Epidermal melanocyte (primary cell): ENCODE results near the gene WDR81.
"Not testable (repeated sequence)": the region's sequence is repeated elsewhere in the genome, so short reads cannot be mapped to it uniquely, and the experiment has no call there.

Source experiments
- DNase-seq: peaks from one replicate; pipeline ENCODE4 v3.0.0; 2011; ENCODE audit warnings: low spot score; ENCODE audit not compliant: insufficient read length

WDR81 gene

DNA sequence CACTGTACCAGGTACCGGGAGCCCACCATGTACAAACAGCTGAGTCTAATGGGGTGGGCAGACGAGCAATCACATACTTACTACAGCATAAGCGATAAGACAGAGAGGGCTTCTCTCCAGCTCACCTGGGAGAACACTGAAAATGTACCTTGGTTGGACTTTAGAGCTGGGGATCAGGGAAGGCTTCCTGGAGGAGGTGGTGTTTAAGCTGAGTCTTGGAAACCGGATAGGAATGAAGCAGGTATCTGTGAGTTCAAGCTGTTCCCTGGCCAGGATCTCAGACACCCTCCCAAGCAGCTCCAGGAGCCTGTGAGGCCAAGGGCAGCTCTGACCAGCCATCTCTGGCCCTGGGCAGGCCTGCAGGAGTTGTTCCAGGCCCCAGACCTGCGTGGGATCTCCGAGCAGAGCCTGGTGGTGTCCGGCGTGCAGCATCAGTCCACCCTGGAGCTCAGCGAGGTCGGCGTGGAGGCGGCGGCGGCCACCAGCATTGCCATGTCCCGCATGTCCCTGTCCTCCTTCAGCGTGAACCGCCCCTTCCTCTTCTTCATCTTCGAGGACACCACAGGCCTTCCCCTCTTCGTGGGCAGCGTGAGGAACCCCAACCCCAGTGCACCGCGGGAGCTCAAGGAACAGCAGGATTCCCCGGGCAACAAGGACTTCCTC, 29.4 kb downstream of the WDR81 start:
- DNase-seq: no peak

DNA sequence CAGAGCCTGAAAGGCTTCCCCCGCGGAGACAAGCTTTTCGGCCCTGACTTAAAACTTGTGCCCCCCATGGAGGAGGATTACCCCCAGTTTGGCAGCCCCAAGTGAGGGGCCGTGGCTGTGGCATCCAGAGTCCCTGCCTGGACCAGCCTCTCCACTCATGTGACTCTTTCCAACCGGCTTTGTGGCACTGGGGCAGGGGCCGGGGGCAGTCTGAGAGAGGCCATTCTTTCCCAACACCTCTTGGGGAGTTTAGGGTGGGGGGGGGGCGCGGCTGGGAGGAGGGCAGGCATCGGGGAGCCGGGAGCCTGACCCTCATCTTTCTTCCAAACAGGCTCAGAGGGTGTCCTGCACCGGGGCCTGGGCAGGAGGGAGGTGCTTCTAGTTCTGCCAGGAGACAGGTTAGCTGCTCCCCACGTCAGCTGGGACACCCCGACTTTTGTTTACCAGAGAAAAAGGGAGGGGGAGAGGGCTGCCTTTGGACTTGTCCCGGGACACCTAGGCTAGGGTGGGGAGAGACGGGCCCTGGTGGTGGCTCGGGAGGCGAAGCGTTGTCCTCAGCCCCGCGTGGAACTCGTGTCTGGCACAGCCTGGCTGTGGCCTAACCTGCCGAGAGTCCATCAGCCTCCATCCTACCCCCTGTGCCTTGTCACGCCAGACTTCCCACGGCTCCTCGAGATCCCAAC, 30.1 kb downstream of the WDR81 start:
- no peak for DNase-seq

- no peak for DNase-seq
These were observed 30.8 kb downstream of the WDR81 start for GRCh38 chr17:1755252-1755826.

DNA sequence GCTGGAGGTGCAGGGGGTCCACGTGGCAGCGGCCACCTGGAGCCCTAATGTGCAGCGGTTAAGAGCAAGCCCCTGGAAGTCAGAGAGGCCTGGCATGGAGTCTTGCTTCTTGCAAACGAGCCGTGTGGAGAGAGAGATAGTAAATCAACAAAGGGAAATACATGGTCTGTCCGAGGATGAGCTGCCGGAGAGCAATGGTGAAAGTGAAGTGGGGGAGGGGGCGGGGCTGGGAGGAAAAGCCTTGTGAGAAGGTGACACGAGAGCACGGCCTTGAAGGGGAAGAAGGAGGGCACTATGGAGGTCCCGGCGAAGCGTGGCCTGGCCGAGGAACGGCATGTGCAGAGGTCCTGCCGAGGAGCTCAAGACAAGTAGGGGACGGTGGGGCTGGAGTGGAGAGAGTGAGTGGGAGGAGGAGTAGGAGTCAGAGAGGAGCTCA, 31.3 kb downstream of the WDR81 start:
- DNase-seq: no peak

- DNase-seq: no peak
These were observed 34.3 kb downstream of the WDR81 start for GRCh38 chr17:1758807-1759206.

DNA sequence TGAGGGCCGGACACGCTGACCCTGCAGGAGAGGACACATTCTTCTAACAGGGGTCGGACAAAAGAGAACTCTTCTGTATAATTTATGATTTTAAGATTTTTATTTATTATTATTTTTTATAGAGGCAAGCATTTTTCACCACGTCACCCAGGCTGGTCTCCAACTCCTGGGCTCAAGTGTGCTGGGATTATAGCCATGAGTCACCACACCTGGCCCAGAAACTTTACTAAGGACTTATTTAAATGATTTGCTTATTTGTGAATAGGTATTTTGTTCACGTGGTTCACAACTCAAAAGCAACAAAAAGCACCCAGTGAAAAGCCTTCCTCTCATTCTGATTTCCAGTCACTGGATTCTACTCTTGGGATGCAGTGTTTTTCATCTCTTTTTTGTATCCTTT, 35.0 kb downstream of the WDR81 start:
- no peak for DNase-seq

DNA sequence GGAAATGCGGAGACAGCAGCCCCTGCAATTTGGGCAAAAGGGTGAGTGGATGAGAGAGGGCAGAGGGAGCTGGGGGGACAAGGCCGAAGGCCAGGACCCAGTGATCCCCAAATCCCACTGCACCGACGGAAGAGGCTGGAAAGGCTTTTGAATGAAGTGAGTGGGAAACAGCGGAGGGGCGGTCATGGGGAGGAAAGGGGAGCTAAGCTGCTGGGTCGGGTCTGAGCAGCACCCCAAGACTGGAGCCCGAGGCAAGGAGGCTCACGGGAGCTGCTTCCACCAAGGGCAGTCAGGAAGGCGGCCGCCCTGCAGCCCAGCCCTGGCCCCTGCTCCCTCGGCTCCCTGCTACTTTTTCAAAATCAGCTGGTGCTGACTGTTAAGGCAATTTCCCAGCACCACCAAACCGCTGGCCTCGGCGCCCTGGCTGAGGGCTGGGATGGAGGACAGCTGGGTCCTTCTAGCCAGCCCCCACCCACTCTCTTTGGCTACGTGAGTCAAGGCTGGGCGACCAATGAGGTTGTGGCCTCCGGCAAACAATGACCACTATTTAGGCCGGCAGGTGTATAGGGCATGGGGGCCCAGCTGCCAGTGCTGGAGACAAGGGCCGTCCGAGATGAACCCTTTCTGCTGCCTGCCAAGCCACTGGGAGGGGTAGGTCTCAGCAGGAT, 37.9 kb downstream of the WDR81 start:
- no peak for DNase-seq

DNA sequence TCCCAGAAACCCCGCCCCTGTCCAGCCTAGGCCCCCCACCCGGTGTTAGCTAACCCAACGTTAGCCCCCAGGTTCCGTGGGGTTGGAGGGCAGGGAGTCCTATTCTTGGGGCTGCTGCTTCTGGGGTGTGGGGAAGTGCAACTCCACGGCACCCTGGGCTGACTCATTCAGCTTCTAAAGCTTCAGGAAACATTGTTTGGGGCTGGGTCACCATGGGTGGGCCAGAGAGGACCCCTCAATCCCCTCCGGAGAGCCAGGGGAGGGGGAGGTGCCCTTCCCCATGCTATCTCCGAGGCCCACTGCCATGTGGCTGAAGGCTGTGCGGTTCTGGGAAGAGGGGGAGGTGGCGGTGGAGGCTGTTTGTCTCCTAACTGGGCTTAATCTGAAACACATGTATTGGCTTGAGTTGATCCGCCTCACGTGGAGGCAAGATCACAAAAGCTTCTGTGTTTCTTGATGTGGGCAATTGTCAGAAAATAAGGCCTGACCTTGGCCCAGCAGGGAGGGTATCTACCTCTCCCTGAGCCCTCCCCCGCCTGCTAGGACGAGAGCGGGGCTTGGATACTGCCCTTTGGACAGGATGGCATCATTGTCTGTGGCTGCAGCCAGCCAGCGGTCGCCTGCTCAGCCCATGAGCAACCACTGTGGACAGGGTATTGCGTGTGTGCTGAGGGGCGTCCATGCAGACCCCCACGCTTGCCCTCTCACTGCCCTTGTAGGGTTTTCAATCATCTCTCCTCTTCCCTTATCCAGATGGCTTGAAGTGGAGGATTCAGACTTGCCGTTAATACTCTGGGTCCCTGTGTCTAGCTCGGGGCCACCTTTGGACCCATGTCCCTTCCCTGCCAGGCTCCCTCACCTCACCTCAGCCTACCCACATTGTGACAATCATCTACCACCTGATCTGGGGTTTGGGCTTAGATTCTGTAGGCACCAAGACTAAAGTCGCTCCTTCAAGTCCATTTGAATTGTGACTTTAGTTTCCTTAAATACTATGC, 38.7 kb downstream of the WDR81 start:
- DNase-seq: peak; percentile 41

- peak; percentile 69 for DNase-seq
These were observed 39.8 kb downstream of the WDR81 start for GRCh38 chr17:1764284-1764683.

DNA sequence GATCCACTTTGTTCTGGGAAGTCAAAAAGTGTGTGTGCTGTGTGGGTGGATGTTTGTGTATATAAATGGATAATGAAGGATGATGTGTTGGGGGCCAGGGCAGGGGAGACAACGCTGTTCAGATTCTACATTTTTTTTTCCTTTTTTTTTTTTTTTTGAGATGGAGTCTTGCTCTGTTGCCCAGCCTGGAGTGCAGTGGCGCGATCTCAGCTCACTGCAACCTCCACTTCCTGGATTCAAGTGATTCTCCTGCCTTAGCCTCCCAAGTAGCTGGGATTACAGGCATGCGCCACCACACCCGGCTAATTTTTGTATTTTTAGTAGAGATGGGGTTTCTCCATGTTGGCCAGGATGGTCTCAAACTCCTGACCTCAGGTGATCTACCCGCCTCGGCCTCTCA, 40.2 kb downstream of the WDR81 start:
- DNase-seq: not testable (repeated sequence)

DNA sequence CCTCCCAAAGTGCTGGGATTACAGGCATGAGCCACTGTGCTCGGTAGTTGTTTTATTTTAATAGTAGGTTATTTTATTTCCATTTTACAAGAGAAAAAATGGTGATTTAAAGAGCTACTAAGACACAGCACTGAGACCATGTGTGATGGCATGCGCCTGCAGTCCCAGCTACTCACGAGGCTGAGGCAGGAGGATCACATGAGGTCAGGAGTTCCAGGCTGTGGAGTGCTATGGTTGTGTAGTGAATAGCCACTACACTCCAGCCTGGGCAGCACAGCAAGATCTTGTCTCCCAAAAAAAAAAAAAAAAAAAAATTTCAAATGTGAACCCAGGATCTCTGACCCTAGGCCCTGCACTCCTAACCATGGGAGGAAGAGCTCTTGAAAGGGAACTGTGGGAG, 41.1 kb downstream of the WDR81 start:
- DNase-seq: no peak

DNA sequence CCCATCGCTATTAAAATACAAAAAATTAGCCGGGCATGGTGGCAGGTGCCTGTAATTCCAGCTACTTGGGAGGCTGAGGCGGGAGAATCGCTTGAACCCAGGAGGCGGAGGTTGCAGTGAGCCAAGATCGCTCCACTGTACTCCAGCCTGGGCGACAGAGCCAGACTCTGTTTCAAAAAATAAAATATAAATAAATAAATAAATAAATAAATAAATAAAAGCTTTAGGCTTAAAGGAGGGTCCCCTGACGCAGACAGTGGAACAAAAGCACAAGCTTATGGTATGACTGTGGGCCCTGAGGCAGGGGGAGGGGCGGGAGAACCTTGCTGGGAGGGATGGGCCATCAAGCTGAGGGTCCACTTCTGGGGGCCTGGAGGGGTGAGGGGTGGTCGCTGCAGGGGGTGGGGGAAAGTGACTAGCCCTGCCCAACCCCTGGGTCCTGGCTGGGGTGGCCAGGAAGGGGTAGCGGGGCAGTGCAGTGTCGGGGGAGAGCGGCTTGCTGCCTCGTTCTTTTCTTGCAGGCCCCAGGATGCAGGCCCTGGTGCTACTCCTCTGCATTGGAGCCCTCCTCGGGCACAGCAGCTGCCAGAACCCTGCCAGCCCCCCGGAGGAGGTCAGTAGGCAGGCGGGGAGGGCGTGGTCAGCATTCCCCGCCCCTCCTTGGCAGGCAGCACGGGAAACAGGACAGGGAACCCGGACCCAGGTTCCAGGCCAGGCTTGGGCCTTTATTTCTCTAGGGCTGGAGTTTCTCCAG, 42.1 kb downstream of the WDR81 start:
- no peak for DNase-seq

DNA sequence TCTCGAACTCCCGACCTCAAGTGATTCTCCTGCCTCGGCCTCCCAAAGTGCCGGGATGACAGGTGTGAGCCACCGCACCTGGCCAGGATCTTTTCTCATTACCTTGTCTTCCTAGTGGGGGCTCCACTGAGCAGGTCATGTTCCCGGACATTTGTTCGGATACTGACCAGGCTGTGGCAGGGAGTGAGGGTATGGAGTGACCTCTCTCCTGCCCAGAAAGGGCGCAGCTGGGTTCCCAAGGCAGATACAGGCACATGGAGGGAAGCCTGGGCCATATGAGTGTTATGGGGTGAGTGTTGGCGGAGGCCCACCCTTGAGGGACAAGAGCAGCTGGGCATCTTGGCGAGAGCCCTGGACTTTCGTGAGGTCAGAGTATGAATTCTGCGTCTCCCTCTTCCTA, 42.9 kb downstream of the WDR81 start:
- DNase-seq: no peak

DNA sequence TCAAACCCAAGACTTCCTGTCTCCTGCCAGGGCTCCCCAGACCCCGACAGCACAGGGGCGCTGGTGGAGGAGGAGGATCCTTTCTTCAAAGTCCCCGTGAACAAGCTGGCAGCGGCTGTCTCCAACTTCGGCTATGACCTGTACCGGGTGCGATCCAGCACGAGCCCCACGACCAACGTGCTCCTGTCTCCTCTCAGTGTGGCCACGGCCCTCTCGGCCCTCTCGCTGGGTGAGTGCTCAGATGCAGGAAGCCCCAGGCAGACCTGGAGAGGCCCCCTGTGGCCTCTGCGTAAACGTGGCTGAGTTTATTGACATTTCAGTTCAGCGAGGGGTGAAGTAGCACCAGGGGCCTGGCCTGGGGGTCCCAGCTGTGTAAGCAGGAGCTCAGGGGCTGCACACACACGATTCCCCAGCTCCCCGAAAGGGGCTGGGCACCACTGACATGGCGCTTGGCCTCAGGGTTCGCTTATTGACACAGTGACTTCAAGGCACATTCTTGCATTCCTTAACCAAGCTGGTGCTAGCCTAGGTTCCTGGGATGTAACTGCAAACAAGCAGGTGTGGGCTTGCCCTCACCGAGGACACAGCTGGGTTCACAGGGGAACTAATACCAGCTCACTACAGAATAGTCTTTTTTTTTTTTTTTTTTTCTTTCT, 45.4 kb downstream of the WDR81 start:
- no peak for DNase-seq

DNA sequence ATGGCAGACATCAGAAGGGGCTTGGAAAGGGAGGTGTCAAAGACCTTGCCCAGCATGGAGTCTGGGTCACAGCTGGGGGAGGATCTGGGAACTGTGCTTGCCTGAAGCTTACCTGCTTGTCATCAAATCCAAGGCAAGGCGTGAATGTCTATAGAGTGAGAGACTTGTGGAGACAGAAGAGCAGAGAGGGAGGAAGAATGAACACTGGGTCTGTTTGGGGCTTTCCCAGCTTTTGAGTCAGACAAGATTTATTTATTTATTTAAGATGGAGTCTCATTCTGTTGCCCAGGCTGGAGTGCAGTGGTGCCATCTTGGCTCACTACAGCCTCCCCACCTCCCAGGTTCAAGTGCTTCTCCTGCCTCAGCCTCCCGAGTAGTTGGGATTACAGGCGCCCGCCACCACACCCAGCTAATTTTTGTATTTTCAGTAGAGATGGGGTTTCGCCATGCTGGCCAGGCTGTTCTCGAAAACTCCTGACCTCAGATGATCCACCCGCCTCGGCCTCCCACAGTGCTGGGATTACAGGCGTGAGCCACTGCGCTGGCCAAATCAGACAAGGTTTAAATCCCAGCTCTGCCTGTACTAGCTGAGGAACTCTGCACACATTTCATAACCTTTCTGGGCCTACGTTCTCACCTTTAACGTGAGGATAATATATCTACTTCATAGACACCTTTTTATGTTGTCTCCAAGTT, 48.6 kb downstream of the WDR81 start:
- not testable (repeated sequence) for DNase-seq

- no peak for DNase-seq
These were observed 49.2 kb downstream of the WDR81 start for GRCh38 chr17:1773696-1774181.

DNA sequence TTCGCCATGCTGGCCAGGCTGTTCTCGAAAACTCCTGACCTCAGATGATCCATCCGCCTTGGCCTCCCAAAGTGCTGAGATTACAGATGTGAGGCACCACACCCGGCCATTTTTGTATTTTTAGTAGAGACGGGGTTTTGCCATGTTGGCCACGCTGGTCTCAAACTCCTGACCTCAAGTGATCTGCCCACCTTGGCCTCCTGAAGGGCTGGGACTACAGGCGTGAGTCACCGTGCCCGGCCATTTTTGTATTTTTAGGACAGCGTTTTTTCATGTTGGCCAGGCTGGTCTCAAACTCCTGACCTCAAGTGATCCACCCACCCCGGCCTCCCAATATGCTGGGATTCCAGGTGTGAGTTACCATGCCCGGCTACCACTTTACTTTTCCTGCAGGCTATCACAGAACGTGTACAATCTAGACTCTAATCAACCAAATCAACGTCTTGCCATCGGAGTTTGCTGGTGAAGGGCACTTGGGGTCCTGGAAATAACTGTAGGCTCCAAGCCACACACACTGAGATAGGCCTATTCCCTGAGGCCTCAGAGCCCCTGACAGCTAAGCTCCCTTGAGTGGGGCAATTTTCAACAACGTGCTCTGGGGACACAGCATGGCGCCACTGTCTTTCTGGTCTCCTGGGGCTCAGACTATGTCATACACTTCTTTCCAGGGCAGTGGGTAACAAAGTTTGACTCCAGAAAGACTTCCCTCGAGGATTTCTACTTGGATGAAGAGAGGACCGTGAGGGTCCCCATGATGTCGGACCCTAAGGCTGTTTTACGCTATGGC, 50.1 kb downstream of the WDR81 start:
- DNase-seq: no peak

DNA sequence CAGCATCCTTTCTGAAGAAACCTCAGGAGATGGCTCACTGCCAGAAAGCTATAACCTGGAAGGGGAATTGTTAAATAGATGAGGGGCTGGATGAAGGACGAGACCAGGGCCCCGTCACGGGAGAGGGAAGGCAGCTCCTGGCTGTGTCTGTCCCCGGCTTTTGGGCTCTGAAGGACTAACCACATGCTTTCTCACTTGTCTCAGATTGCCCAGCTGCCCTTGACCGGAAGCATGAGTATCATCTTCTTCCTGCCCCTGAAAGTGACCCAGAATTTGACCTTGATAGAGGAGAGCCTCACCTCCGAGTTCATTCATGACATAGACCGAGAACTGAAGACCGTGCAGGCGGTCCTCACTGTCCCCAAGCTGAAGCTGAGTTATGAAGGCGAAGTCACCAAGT, 51.8 kb downstream of the WDR81 start:
- no peak for DNase-seq
